Liver (tissue), 9 donors: ENCODE results near the gene NPR2. TPM values are rescaled to one million over a fixed set of nuclear protein-coding genes. Genes with fewer than 3 reads are reported as not detected.

Experiments used
- DNase-seq: peaks from one replicate; pipeline ENCODE4 v3.0.0-alpha.2; 2017; ENCODE audit warnings: low spot score
- H3K27ac ChIP-seq, 2 donors: one replicate each; pipeline ENCODE4 v1.7.0; 2013; ENCODE audit warnings: inconsistent platforms in 2 of 2, low read length in 2 of 2, control low read depth in 1 of 2, low read depth in 1 of 2, mild to moderate bottlenecking in 1 of 2
- H3K27me3 ChIP-seq, 4 donors: one replicate each; pipeline versions ENCODE4 v1.6.1 to v1.7.0; 2013; ENCODE audit warnings: low read length in 3 of 4, inconsistent platforms in 1 of 4, mild to moderate bottlenecking in 1 of 4, moderate library complexity in 1 of 4; ENCODE audit not compliant: control insufficient read depth in 4 of 4, insufficient read depth in 4 of 4
- H3K36me3 ChIP-seq, 4 donors: one replicate each; pipeline versions ENCODE4 v1.6.1 to v1.7.0; 2013; ENCODE audit warnings: low read length in 3 of 4, mild to moderate bottlenecking in 3 of 4, low read depth in 1 of 4, moderate library complexity in 1 of 4; ENCODE audit not compliant: control insufficient read depth in 4 of 4, insufficient read depth in 3 of 4
- H3K4me1 ChIP-seq, 4 donors: one replicate each; pipeline versions ENCODE4 v1.6.1 to v1.7.0; 2013; ENCODE audit warnings: low read length in 3 of 4, mild to moderate bottlenecking in 3 of 4, moderate library complexity in 1 of 4; ENCODE audit not compliant: control insufficient read depth in 4 of 4, insufficient read depth in 4 of 4
- H3K4me3 ChIP-seq, 3 donors: one replicate each; pipeline versions ENCODE4 v1.6.1 to v1.7.0; 2013; ENCODE audit warnings: low read length in 3 of 3, control low read depth in 1 of 3, low read depth in 1 of 3, mild to moderate bottlenecking in 1 of 3
- H3K9ac ChIP-seq, 2 donors: one replicate each; pipeline ENCODE4 v1.7.0; 2013; ENCODE audit warnings: low read length in 2 of 2, mild to moderate bottlenecking in 2 of 2, moderate library complexity in 2 of 2, control low read depth in 1 of 2, low read depth in 1 of 2
- H3K9me3 ChIP-seq, 4 donors: one replicate each; pipeline versions ENCODE4 v1.6.1 to v1.7.0; 2013; ENCODE audit warnings: low read length in 3 of 4; ENCODE audit not compliant: control insufficient read depth in 4 of 4
- EGR1 ChIP-seq, 2 donors: IDR thresholded peaks; 2 replicates each; pipeline ENCODE4 v1.6.1; 2016 to 2018; ENCODE audit warnings: antibody characterized with exemption in 2 of 2, low read depth in 2 of 2
- FOXA1 ChIP-seq: IDR thresholded peaks from 2 replicates; pipeline ENCODE4 v1.6.1; 2016; ENCODE audit warnings: antibody characterized with exemption
- FOXA2 ChIP-seq: IDR thresholded peaks from 2 replicates; pipeline ENCODE4 v1.6.1; 2016; ENCODE audit warnings: antibody characterized with exemption
- GABPA ChIP-seq, 2 donors: IDR thresholded peaks in 1 of 2; conservative IDR thresholded peaks in 1 of 2; 2 replicates each; pipeline ENCODE4 v1.6.1; 2016; ENCODE audit warnings: antibody characterized with exemption in 2 of 2, mild to moderate bottlenecking in 1 of 2, moderate library complexity in 1 of 2
- NR2F2 ChIP-seq: IDR thresholded peaks from 2 replicates; pipeline ENCODE4 v1.6.1; 2016; ENCODE audit warnings: antibody characterized with exemption
- RAD21 ChIP-seq, 2 donors: IDR thresholded peaks; 2 replicates each; pipeline ENCODE4 v1.6.1; 2016; ENCODE audit warnings: antibody characterized with exemption in 2 of 2, mild to moderate bottlenecking in 2 of 2
- RXRA ChIP-seq, 2 donors: IDR thresholded peaks; 2 replicates each; pipeline ENCODE4 v1.6.1; 2017 to 2018; ENCODE audit warnings: antibody characterized with exemption in 2 of 2, mild to moderate bottlenecking in 1 of 2
- TAF1 ChIP-seq: conservative IDR thresholded peaks from 2 replicates; pipeline ENCODE4 v1.6.1; 2016; ENCODE audit warnings: antibody characterized with exemption, mild to moderate bottlenecking
- WGBS: extraction: QIAGEN DNeasy Blood & Tissue Kit; methylation state at CpG from one replicate; pipeline ENCODE4 v1.1.7; 2013; 5-methylcytosine and 5-hydroxymethylcytosine counted together
- polyA plus RNA-seq, 2 donors: library from polyadenylated mRNA; stranded (reverse) in 1 of 2; unstranded in 1 of 2; fragments of 200-250 nt in 1 of 2; fragments of >200 nt in 1 of 2; fragmentation: Nextera tagmentation in 1 of 2; extraction: Ambion mirVana in 1 of 2; gene quantifications; one replicate each; pipeline versions ENCODE4 v1.2.1 to v1.2.3, GENCODE V29; 2013 to 2015
- total RNA-seq, 2 donors: library from RNA; depleted of rRNA; stranded (reverse); fragments of >200 nt; gene quantifications; one replicate each; pipeline ENCODE4 v1.2.3, GENCODE V29; 2014
- TF ChIP-seq, protein P1 (sequence below): IDR thresholded peaks from 2 replicates; pipeline ENCODE4 v1.6.1; 2016; ENCODE audit warnings: antibody characterized with exemption, mild to moderate bottlenecking
- TF ChIP-seq, protein P2 (sequence below): fragments of 150-350 bp; IDR thresholded peaks from 2 replicates; pipeline ENCODE4 v1.5.1; 2017; ENCODE audit warnings: improper control_type of control experiment, low read depth, low read length; ENCODE audit not compliant: missing input control
- donor health status: healthy.
- donor health status: healthy.
- donor health status: healthy.
- donor health status: healthy.
- donor health status: healthy.

NPR2 gene
- total and polyA plus RNA-seq, 4 donors, result 8.6 to 17.1 (median 11.2) TPM

DNA sequence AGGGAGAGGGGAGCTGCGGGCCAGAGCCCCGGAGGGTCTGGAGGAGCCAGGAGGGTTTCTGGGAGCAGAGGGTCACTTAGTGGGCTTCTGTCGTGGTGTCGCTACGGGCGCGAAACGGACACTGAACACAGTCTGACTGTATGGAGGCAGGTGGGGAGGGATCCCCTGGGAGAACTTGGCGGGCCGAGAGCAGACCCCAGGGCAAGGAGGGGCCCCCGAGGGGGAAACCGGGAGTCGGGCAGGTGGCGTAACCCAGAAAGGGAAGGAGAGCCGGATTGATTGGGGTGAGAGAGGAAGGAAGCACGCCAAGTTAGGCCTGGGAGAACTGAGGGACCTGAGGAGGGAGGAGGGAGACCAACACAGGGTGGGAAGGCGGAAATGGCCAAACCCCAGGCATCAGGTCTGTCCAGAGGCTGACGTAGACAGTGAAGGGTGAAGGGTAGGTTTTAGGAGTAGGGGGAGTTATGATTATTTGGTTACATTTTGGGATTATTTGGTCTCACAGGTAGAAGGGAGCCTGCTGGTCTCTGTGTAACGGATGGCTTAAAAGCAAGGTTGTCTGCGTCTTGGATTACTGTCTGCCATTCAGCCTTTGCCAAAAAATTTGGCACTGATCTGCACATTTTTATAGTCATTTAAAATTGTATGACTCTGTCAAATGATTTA, 34.0 kb upstream of the NPR2 start:
- peak; percentile 54 for DNase-seq
- Histone ChIP-seq H3K4me1 (peaks cover 7 to 24% (median 12%) of the 10 kb centered on the region in 4 donors), H3K4me3 (peak overlapping the region; percentile 72 to 87 (median 78)), H3K36me3 (peaks cover 10 to 23% (median 19%) of the 10 kb centered on the region in 4 donors), H3K27ac (peak overlapping the region; percentile 82 to 98), H3K9me3 (no peaks in the 10 kb centered on the region), H3K9ac (peak overlapping the region; percentile 73 to 79), H3K27me3 (no peaks in the 10 kb centered on the region)
- 2% methylated on average over 20 of the region's 20 CpGs for WGBS
- no peak for TF ChIP-seq TAF1
- no peak for TF ChIP-seq RAD21 (IDR thresholded peaks at IDR 0.05)
- no peak for TF ChIP-seq GABPA (IDR thresholded peaks at IDR 0.05 in 1 of 2, conservative IDR thresholded peaks at IDR 0.05 in 1 of 2)
- TF ChIP-seq EGR1 (IDR thresholded peaks at IDR 0.05; ENCODE audit: low read depth in 2 of 2), result no peak

DNA sequence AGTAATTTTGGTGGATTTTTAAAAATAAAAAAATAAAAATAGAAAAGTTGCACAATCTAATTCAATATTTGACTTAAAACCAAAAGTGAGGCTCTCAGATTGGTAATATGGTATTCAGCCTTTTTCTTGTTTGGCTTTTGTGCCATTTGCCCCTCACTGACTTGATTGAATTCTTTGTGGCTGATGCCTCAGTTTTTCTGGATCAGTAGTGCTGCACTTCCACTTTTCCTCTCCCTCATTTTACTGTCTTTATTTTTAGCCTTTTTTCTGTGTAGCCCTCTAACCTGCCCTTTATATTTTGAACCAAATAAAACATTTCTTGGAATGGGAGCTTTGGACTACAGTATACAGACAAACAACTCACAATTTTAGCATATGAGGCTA, 33.5 kb upstream of the NPR2 start:
- H3K9me3 ChIP-seq, result no peaks in the 10 kb centered on the region
- no peaks in the 10 kb centered on the region for H3K27me3 ChIP-seq
- peak overlapping the region in 1 of 3 donors; percentile 44 for H3K4me3 ChIP-seq
- H3K9ac ChIP-seq, result peak overlapping the region in 1 of 2 donors; percentile 73
- H3K27ac ChIP-seq, result peak overlapping the region; percentile 82 to 98
- peaks cover 6 to 18% (median 14%) of the 10 kb centered on the region in 4 donors for H3K36me3 ChIP-seq
- no peak for DNase-seq
- H3K4me1 ChIP-seq, result peaks cover 7 to 24% (median 12%) of the 10 kb centered on the region in 4 donors
- TF ChIP-seq TAF1, result no peak
- TF ChIP-seq, protein P1, sequence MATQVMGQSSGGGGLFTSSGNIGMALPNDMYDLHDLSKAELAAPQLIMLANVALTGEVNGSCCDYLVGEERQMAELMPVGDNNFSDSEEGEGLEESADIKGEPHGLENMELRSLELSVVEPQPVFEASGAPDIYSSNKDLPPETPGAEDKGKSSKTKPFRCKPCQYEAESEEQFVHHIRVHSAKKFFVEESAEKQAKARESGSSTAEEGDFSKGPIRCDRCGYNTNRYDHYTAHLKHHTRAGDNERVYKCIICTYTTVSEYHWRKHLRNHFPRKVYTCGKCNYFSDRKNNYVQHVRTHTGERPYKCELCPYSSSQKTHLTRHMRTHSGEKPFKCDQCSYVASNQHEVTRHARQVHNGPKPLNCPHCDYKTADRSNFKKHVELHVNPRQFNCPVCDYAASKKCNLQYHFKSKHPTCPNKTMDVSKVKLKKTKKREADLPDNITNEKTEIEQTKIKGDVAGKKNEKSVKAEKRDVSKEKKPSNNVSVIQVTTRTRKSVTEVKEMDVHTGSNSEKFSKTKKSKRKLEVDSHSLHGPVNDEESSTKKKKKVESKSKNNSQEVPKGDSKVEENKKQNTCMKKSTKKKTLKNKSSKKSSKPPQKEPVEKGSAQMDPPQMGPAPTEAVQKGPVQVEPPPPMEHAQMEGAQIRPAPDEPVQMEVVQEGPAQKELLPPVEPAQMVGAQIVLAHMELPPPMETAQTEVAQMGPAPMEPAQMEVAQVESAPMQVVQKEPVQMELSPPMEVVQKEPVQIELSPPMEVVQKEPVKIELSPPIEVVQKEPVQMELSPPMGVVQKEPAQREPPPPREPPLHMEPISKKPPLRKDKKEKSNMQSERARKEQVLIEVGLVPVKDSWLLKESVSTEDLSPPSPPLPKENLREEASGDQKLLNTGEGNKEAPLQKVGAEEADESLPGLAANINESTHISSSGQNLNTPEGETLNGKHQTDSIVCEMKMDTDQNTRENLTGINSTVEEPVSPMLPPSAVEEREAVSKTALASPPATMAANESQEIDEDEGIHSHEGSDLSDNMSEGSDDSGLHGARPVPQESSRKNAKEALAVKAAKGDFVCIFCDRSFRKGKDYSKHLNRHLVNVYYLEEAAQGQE, result no peak
- TF ChIP-seq RXRA (IDR thresholded peaks at IDR 0.05), result no peak
- TF ChIP-seq EGR1 (IDR thresholded peaks at IDR 0.05; ENCODE audit: low read depth in 2 of 2), result no peak
- no peak for TF ChIP-seq NR2F2
- TF ChIP-seq FOXA2, result no peak
- TF ChIP-seq, protein P2, sequence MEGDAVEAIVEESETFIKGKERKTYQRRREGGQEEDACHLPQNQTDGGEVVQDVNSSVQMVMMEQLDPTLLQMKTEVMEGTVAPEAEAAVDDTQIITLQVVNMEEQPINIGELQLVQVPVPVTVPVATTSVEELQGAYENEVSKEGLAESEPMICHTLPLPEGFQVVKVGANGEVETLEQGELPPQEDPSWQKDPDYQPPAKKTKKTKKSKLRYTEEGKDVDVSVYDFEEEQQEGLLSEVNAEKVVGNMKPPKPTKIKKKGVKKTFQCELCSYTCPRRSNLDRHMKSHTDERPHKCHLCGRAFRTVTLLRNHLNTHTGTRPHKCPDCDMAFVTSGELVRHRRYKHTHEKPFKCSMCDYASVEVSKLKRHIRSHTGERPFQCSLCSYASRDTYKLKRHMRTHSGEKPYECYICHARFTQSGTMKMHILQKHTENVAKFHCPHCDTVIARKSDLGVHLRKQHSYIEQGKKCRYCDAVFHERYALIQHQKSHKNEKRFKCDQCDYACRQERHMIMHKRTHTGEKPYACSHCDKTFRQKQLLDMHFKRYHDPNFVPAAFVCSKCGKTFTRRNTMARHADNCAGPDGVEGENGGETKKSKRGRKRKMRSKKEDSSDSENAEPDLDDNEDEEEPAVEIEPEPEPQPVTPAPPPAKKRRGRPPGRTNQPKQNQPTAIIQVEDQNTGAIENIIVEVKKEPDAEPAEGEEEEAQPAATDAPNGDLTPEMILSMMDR, result no peak

DNA sequence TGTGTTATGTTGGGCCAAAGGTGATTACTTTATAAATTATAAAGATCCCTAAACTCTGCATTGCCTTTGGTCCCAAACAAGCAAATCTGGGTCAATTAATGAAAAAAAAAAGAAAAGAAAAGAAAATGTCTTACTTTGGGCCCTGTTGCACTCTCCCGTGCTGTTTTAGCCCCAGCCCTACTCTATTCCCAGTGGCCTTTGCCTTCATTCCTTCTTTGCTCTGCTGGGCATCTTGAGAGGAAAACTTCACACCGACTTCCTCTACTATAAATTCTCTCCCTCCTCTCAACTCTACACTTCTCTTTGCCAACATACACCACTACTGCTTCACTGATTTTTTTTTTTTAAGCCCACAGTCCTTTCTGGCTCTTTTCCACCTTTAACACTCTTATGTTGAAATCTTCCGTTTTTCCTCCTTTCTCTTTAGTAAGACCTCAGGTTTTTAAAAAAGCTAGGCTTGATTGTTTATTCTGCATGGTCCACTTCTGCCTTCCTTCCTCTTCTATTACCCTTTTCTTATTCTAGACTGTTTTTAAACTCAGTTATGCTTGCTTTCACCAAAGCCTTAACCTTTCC, 32.8 kb upstream of the NPR2 start:
- no peaks in the 10 kb centered on the region for H3K27me3 ChIP-seq
- H3K9me3 ChIP-seq, result no peaks in the 10 kb centered on the region
- TF ChIP-seq FOXA1, result no peak
- TF ChIP-seq, protein P2, result no peak
- DNase-seq, result no peak
- H3K36me3 ChIP-seq, result peaks cover 3 to 11% (median 8%) of the 10 kb centered on the region in 4 donors
- no peak overlapping the region for H3K4me3 ChIP-seq
- WGBS, result 57% methylated on average over 3 of the region's 3 CpGs
- H3K27ac ChIP-seq, result peak overlapping the region in 1 of 2 donors; percentile 98
- H3K4me1 ChIP-seq, result peaks cover 7 to 24% (median 12%) of the 10 kb centered on the region in 4 donors
- H3K9ac ChIP-seq, result no peak overlapping the region
